NCI-H2081 (cell line): ENCODE data around the gene GRHPR.
A peak's percentile ranks its signal among the peaks of the same experiment; 100 is the strongest.

ENCODE experiments used
- DNase-seq, 2 experiments: peaks; one replicate each; lab custom pipeline; 2025; lab: John Stamatoyannopoulos, UW

Gene GRHPR

DNA sequence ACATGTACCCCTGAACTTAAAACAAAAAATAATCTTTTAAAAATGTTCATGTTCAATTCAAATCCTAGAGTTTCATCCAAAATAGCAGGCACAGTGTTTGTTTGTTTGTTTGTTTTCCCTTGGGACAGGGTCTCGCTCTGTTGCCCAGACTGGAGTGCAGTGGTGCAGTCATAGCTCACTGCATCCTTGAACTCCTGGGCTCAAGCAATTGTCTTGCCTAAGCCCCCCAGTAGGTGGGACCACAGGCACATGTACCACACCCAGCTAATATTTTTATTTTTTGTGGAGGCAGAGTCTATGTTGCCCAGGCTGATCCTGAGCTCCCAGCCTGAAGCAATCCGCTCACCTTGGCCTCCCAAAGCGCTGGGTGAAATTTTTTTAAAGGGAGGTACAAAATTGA lies 58.3 kb downstream of the GRHPR start:
- DNase-seq: no peak

DNA sequence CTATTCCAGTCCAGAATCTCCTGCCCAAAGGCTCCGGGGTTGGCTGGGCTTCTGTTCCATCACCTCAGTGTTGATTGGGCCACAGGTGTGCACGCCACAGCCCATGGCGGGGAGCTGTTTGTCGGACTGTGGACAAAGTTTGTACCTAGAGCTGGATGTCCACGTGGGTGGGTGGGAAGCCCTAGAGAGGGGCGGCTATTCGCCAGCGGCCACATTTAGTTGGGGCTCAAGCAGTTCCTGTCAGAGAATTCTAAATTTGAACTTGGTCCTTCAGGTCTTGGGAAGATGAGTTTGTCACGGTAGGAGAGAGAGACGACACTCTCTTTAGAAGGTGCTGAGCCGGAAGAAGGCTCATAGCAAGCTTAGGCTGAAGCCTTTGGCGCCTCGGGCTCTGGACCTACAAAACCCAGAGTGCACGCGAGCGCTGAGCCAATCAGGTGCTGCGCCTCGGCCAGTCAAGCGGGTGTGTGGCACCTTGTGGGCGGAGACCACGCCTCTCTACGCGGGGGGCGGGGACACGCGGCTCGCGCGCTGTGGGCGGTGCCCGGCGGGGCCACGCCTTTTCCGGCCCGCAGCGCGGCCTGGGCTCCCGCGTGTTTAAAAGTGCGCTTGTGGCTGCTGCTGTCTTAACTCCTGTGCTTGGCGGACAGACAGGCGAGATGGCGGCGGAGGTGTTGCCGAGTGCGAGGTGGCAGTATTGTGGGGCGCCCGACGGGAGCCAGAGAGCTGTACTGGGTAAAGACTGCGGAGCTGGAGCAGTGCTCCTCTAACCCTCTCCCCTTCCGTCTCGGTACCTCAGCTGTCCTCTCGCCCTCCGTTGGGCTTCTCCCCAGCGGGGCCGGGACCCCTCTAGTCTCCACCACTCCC lies 63.1 kb downstream of the GRHPR start, which contains the start of gene POLR1E:
Gene POLR1E, plus strand, starts transcription at position 560 of the 867 bp plus-strand sequence. Its CDS starts 100 bp downstream, at position 660.
- DNase-seq: peak; percentile 94 to 96

DNA sequence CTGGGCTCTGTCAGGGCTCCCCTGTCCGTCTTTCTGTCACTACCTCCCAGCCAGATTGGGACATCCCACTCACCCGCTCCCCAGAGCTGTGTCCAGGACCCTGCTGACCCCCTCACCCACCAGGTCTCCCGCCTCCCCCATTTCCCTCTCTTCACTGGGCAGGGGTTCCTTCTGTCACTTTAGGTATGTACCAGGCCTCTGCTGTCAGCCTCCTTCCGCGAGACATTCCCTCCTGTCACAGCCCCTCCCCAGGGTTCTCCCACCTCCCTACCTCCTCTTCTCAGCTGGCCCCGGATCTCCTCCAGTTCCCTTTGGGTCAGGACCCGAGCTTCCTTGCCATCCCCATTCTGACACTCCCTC lies 63.7 kb downstream of the GRHPR start:
- DNase-seq: no peak
